Activated T-helper 17 cell treated with anti-CD3 and anti-CD28 coated beads, Interleukin-2, amount 50 U/mL, for 72 hours (primary cell): ENCODE data around the gene SRSF9. TPM values are rescaled to one million over a fixed set of nuclear protein-coding genes. Genes with fewer than 3 reads are reported as not detected.
"Not testable (repeated sequence)": the region's sequence is repeated elsewhere in the genome, so short reads cannot be mapped to it uniquely, and the experiment has no call there.

ENCODE experiments used
- ATAC-seq: fragments of 150-1000 bp; cut with Tn5 transposase; replicated peaks from 2 replicates; pipeline ENCODE4 v1.10.0; 2021; ENCODE audit warnings: mild to moderate bottlenecking, moderate library complexity
- H3K27ac Mint-ChIP-seq: one replicate; pipeline ENCODE4 v1.8.0; 2022; ENCODE audit warnings: mixed read lengths
- H3K27me3 Mint-ChIP-seq: one replicate; pipeline ENCODE4 v1.8.0; 2022; ENCODE audit warnings: mixed read lengths
- H3K36me3 Mint-ChIP-seq: one replicate; pipeline ENCODE4 v1.8.0; 2022; ENCODE audit warnings: low read depth, mild to moderate bottlenecking, mixed read lengths
- H3K4me1 Mint-ChIP-seq: one replicate; pipeline ENCODE4 v1.8.0; 2022; ENCODE audit warnings: mixed read lengths
- H3K4me3 Mint-ChIP-seq: one replicate; pipeline ENCODE4 v1.8.0; 2022; ENCODE audit warnings: mild to moderate bottlenecking, mixed read lengths
- H3K9me3 Mint-ChIP-seq: one replicate; pipeline ENCODE4 v1.8.0; 2022; ENCODE audit warnings: mixed read lengths
- total RNA-seq, 2 donors: library from RNA; stranded (reverse); gene quantifications; one replicate each; pipeline ENCODE4 v1.2.3, GENCODE V29; 2022

Gene SRSF9
- total RNA-seq, 2 donors from 2014 or later: 138 to 246 TPM

DNA sequence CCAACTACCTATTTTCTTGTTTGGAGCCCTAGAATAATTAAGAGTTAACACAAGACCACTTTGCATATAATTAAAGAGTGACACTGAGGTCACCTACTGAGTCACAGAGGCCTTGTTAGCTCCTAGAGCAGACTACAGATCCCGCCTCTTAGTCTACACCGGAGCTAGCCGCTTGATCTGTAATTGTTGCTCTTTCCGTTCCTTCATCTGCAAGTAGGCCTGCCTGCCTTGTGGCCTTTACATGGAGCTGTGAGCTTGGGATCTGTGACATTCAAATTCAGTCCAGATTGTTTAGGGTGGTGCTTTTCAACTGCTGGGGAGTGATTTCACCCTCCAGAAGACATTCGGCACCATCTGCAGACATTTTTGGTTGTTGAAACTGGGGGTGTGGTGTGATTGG lies 20.8 kb upstream of the SRSF9 start:
- no peak for ATAC-seq
- Mint-ChIP-seq H3K4me1 (peaks cover 6% of the 10 kb centered on the region), H3K27ac (no peak overlapping the region), H3K36me3 (no peaks in the 10 kb centered on the region), H3K27me3 (no peaks in the 10 kb centered on the region), H3K9me3 (no peaks in the 10 kb centered on the region), H3K4me3 (no peak overlapping the region)

DNA sequence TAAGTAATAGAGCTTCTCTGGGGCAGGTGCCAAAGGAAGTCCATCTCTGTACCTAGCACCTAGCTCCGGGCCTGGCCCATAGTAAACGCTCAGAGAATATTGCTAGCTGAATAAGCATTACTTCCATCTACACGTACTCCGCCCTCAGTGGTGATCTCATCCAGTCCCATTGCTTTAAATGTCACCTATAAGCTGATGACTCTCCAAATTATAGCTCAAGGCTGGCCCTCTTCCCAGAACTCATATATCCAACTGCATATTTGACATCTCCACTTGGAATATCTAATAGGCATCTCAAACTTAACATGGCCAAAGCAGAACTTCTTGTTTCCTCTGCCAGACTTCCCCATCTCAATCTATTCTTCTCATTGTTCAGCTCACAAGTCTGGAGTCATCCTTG lies 19.5 kb upstream of the SRSF9 start:
- Mint-ChIP-seq H3K27ac (no peak overlapping the region), H3K4me3 (no peak overlapping the region), H3K4me1 (no peaks in the 10 kb centered on the region), H3K27me3 (no peaks in the 10 kb centered on the region), H3K9me3 (no peaks in the 10 kb centered on the region), H3K36me3 (no peaks in the 10 kb centered on the region)
- no peak for ATAC-seq

DNA sequence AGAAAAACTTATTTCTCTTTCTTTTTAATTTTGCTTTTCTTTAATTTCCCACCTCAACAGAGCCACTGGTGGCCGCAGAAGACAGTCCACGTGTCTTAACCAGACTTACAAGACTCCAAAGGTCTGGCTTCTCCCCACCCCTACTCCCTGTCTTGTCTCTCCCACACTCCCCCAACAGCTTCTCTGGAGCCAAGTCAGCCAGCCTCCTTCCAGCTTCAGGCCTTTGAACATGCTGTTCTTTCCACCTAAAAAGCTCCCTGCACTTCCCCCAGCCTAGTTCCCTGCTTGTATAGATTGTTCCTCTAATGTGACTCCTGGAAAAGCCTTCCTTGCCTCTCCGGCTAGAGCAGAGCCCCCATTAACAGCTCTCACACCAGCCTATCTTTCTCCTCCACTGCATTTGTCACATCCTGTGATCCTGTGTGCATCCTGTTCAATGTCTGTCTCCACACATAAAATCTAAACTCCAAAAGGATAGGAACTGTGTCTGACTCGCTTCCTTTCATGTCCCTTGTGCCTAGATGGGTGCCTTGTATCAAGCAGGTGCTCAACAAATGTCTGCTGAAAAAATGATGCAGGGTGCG lies 18.6 kb upstream of the SRSF9 start:
- Mint-ChIP-seq H3K4me1 (no peaks in the 10 kb centered on the region), H3K4me3 (no peak overlapping the region), H3K9me3 (no peaks in the 10 kb centered on the region), H3K36me3 (no peaks in the 10 kb centered on the region), H3K27ac (peak overlapping the region; percentile 11), H3K27me3 (no peaks in the 10 kb centered on the region)
- no peak for ATAC-seq

DNA sequence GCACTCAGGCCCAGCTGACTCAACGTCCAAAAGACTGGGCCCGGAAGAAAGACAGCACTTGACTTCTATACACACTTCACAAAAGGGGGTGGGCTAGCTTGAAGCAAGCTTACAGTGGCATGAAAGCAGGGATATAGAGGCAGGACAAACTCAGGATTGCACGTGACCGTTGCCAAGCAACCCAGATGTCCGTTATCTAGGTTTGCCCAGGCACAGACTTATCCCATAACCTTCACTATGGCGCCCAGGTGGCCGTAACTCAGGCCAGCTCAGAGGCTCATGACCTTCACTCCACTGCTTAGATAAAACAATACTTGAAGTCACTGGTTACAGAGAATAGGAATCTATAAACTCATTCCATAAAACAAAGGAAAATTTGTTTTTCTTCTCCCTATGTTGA lies 18.0 kb upstream of the SRSF9 start:
- not testable (repeated sequence) for H3K4me3 Mint-ChIP-seq, H3K36me3 Mint-ChIP-seq, ATAC-seq, H3K9me3 Mint-ChIP-seq, H3K27me3 Mint-ChIP-seq, H3K27ac Mint-ChIP-seq, H3K4me1 Mint-ChIP-seq

DNA sequence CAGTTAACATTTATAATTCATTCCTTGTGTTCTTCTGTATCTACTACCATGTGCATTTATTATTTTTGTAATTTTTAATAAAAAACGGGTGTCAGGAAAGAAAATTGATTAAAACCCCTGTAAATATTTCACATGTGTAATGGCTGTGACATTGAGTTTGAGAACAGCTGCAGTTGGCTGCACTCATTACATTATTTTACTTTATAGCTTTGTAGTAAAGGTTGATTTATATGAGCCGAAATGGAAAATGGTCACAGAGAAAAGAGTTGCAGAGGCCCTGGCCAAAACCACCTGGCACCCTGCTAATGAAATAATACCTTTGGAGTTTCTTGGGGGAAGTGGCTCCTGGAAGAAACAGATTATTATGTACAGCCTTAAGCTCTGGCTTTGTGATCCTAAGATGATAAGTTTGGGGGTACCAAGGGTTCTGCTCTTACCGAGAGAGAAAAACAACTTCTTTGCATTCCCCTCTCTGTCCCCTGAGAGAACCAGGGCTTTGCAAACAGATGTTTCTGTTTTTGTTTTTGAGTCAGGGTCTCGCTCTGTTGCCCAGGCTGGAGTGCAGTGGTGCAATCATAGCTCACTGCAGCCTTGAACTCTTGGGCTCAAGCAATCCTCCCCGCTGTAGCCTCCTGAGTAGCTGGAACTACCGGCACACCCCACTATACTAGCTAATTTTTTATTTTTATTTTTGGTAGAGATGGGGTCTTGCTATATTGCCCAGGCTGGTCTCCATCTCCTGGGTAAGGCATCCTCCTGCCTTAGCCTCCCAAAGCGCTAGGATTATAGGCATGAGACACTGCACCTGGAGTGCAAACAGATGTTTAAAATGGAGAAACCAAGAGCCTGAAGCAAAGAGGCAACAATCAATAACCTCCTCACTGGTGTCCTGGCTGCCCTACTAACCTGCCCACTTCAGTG lies 16.7 kb upstream of the SRSF9 start:
- no peaks in the 10 kb centered on the region for H3K4me1 Mint-ChIP-seq
- no peak for ATAC-seq
- no peak overlapping the region for H3K4me3 Mint-ChIP-seq
- H3K9me3 Mint-ChIP-seq: no peaks in the 10 kb centered on the region
- H3K27ac Mint-ChIP-seq: no peak overlapping the region
- no peaks in the 10 kb centered on the region for H3K27me3 Mint-ChIP-seq
- no peaks in the 10 kb centered on the region for H3K36me3 Mint-ChIP-seq

DNA sequence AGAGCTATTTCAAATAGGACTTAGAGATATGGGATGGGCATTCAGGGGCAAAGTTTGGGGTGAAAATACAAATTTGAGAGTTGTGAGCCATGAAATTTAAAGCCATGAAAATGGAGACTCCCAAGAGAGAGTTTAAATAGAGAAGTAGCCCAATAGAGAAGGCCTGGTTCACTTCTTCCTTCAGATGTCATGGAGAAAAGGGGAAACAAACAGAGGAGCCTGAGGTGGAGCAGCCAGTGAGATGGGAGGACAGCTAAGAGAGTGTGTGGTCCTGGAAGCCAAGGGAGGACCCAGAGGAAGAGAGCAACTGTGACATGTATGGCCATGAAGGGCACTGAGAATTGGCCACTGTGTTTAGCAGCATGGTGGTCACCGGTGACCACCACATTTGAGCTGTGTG lies 14.1 kb upstream of the SRSF9 start:
- no peaks in the 10 kb centered on the region for H3K27me3 Mint-ChIP-seq
- no peaks in the 10 kb centered on the region for H3K9me3 Mint-ChIP-seq
- ATAC-seq: no peak
- H3K4me1 Mint-ChIP-seq: no peaks in the 10 kb centered on the region
- no peak overlapping the region for H3K4me3 Mint-ChIP-seq
- no peaks in the 10 kb centered on the region for H3K36me3 Mint-ChIP-seq
- H3K27ac Mint-ChIP-seq: peak overlapping the region; percentile 4

DNA sequence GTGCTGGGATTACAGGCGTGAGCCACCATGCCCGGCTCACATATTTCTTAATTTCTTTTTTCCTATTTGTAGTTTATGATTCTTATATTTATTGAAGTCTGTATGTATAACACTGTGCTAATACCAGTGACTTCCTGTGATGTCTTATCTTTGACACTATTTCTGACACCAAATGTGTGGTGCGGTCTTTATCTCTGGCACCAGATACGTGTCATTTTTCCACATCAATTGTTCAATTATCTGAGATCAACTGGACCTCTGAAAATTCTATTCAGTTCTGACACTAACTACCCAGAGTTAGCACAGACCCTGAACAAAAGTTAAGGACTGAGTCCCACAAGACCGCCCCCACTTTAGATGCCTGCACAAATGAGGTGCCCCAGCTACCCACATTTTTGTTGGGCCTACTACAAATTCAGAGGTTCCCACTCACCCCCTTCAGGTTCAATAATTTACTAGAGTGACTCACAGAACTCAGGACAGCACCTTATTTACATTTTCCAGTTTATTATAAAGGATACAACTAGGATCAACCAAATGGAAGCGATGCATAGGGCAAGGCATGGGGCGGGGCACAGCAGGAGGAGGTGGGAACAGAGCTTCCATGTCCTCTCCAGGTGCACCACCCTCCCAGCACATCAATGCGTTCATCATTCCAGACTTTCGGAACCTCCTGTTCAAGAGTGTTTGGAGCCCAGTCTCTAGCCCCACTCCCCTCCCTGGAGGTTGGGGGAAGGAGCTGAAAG lies 11.6 kb upstream of the SRSF9 start:
- no peak overlapping the region for H3K27ac Mint-ChIP-seq
- H3K4me1 Mint-ChIP-seq: no peaks in the 10 kb centered on the region
- no peak overlapping the region for H3K4me3 Mint-ChIP-seq
- no peaks in the 10 kb centered on the region for H3K9me3 Mint-ChIP-seq
- no peaks in the 10 kb centered on the region for H3K27me3 Mint-ChIP-seq
- ATAC-seq: no peak
- no peaks in the 10 kb centered on the region for H3K36me3 Mint-ChIP-seq

DNA sequence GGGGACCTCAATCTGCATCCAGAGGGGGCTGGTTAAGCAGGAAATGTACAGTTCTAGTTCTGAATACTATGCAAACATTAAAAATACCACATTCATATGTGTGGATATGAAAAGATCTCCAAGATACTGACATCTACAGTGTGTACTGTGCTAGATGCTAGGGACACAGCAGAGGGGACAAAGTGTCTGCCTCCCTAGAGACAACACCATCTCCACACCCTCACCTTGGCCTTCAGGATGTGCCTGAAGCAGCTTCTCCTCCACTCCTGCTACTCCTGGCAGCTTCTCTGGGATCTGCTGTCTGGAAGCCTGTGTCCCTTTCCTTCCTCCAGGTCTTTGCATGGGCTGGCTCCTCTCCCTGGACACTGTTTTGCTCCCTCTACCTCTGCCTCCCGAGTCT lies 10.7 kb upstream of the SRSF9 start:
- ATAC-seq: no peak
- peak overlapping the region; percentile 9 for H3K27ac Mint-ChIP-seq
- no peaks in the 10 kb centered on the region for H3K27me3 Mint-ChIP-seq
- H3K9me3 Mint-ChIP-seq: no peaks in the 10 kb centered on the region
- no peaks in the 10 kb centered on the region for H3K4me1 Mint-ChIP-seq
- no peak overlapping the region for H3K4me3 Mint-ChIP-seq
- no peaks in the 10 kb centered on the region for H3K36me3 Mint-ChIP-seq

DNA sequence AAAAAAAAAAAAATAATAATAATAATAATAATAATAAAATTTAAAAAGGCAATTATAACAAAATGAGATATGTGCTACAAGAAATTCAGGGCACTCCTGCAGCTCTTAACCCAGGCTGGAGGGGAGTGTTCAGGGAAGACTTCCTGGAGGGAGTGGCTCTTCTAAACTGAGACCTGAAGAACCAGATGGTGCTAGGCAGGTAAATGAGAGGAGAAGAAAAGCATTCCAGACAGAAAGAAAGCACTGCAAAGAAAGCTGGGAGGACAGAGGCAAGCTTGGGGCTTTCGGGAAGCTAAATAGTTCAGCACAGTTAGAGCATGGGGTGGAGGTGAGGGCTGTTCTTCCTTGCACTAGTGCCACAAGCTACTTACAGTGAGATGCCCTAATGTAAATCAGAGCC lies 9.9 kb upstream of the SRSF9 start:
- Mint-ChIP-seq H3K36me3 (no peaks in the 10 kb centered on the region), H3K9me3 (no peaks in the 10 kb centered on the region), H3K4me1 (no peaks in the 10 kb centered on the region), H3K27ac (peak overlapping the region; percentile 9), H3K27me3 (no peaks in the 10 kb centered on the region), H3K4me3 (no peak overlapping the region)
- no peak for ATAC-seq

DNA sequence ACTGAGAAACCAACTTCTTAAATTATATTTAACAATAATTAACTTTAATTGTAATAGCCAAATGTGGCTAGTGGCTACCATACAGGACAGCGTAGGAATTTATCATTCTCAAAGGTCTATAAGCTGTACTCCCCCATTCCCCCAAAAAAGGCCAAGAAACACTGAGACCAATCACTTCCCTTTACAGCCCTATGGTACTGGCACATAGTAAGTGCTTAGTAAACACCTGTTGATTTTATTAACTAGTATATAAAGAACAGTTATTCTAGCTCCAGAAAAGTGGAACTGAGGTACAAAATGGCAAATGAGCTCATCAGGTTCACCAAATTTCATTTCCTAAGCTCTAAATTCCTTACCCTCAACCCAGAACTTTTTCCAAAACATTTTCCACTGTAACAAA lies 6.1 kb upstream of the SRSF9 start:
- H3K27me3 Mint-ChIP-seq: no peaks in the 10 kb centered on the region
- ATAC-seq: no peak
- H3K9me3 Mint-ChIP-seq: no peaks in the 10 kb centered on the region
- H3K27ac Mint-ChIP-seq: no peak overlapping the region
- H3K36me3 Mint-ChIP-seq: no peaks in the 10 kb centered on the region
- peaks cover 8% of the 10 kb centered on the region for H3K4me1 Mint-ChIP-seq
- no peak overlapping the region for H3K4me3 Mint-ChIP-seq

DNA sequence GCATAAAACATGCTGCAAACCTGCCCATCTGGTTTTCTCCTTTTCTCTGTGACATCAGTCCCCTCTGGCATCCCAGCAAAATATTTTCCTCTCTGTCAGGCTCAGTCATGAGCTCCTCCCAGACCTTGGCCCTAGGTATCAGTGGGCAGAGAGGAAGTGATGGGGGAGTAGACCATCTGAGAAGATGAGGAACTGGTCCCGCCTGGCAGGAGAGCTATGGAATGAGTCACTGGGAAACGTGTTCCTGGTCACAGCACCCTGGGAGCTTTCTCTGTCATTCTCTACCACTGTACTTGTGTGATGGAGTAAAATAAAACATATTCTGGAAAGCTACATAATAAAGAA lies 5.0 kb upstream of the SRSF9 start:
- Mint-ChIP-seq H3K4me1 (peaks cover 8% of the 10 kb centered on the region), H3K27ac (peak overlapping the region; percentile 13), H3K9me3 (no peaks in the 10 kb centered on the region), H3K27me3 (no peaks in the 10 kb centered on the region), H3K4me3 (peak overlapping the region; percentile 47), H3K36me3 (no peaks in the 10 kb centered on the region)
- ATAC-seq: peak; percentile 48

DNA sequence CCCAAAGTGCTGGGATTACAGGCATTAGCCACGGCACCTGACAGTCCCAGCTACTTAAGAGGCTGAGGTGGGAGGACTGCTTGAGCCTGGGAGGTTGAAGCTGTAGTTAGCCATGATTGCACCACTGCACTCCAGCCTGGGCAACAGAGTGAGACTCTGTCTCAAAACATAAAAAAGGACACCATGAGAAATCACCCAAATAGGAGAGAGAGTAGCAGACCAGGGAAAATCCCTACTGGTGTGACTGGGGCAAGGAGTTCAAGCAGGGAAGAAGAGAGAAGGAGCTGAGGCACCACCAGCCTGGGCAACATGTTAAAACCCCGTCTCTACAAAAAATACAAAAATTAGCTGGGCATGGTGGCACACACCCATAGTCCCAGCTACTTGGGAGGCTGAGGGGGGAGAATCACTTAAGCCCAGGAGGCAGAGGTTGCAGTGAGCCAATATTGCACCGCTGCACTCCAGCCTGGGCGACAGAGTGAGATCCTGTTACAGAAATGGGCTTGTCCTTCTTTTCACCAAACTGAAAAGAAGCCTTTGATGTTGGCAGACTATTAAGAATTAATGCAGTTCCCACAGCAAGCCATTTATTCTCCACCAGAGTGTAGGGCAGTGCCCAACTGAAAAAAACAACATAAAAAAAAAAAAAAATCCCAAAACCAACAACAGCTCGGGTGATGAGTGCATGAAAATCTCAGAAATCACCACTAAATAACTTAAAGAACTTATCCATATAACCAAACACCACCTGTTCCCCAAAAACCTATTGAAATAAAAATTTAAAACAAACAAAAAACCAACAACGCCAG lies 4.5 kb upstream of the SRSF9 start:
- Mint-ChIP-seq H3K27me3 (no peaks in the 10 kb centered on the region), H3K4me1 (peaks cover 8% of the 10 kb centered on the region), H3K36me3 (no peaks in the 10 kb centered on the region), H3K9me3 (no peaks in the 10 kb centered on the region), H3K27ac (peak overlapping the region; percentile 13), H3K4me3 (peak overlapping the region; percentile 47)
- no peak for ATAC-seq

DNA sequence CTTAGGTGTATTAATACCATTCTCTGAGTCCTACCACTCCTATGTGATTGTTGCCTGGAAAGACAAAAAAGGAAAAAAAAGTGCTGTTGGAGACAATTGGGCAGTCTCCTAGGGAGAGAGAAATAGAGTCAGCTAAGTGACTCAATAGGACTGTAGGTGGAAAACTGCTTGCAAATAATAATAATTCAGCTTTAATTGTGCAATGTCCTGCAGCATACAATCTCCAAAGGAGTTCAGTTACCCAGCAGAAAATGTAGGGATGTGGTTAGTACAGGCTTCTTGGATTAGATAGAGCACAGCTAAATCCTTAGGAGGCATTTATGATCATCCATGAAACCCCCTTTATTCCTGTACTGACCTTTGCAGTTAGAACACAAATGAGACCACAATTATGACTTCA lies 3.0 kb upstream of the SRSF9 start:
- H3K27me3 Mint-ChIP-seq: no peaks in the 10 kb centered on the region
- peaks cover 11% of the 10 kb centered on the region for H3K4me1 Mint-ChIP-seq
- H3K9me3 Mint-ChIP-seq: no peaks in the 10 kb centered on the region
- no peak overlapping the region for H3K27ac Mint-ChIP-seq
- ATAC-seq: no peak
- H3K36me3 Mint-ChIP-seq: peaks cover 11% of the 10 kb centered on the region
- H3K4me3 Mint-ChIP-seq: peak overlapping the region; percentile 8

DNA sequence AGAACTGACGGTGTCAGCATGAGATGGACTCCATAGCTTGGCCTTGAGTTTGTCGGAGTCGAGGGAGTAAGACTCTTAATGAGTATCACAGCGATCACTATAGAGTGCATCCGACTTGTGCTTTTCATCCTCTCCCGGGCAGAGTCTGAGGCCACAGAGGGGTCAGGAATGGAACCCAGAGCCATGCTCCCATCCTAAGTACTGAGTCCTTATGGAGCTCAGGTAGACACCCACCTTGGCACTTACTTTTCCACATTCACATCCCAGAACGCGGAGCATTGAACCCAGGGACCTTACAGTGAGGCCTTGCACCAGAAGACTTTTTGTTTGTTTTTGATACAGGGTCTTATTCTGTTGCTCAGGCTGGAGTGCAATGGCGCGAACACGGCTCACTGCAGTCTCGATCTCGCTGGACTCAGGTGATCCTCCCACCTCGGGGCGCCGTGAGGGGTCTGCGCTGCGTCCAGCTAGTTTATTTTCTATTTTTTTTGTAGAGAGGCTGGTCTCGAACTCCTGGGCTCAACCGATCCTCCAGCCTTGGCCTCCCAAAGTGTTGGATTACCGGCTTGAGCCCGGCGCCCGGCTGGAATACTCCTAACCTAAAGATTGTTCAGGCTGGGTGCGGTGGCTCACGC lies 719 bp upstream of the SRSF9 start:
- peak overlapping the region; percentile 66 for H3K27ac Mint-ChIP-seq
- H3K4me1 Mint-ChIP-seq: peaks cover 14% of the 10 kb centered on the region
- H3K36me3 Mint-ChIP-seq: peaks cover 34% of the 10 kb centered on the region
- ATAC-seq: peak; percentile 34
- H3K9me3 Mint-ChIP-seq: no peaks in the 10 kb centered on the region
- no peaks in the 10 kb centered on the region for H3K27me3 Mint-ChIP-seq
- peak overlapping the region; percentile 93 for H3K4me3 Mint-ChIP-seq
